SK-MEL-5 (cell line): ENCODE measurements around the gene TSPAN3. TPM values are rescaled to one million over a fixed set of nuclear protein-coding genes. Genes with fewer than 3 reads are reported as not detected.

Experiments used
- DNase-seq: peaks from one replicate; pipeline ENCODE4 v3.0.0-alpha.2; 2016; ENCODE audit warnings: low read depth, low spot score
- in situ Hi-C: cut with HindIII; loops from 2 replicates; pipeline ENCODE4 v1.10.0; 2016; ENCODE audit warnings: low sequenced_read_pairs, high pct_unique_total_duplicates, low pct_unique_long_range_greater_than_20kb
- total RNA-seq: library from RNA; depleted of rRNA; stranded (reverse); fragments of >200 nt; shearing (Covaris generic); gene quantifications from 2 replicates; pipeline ENCODE4 v1.2.3, GENCODE V29; 2014

TSPAN3 gene
- total RNA-seq, 1 experiment from 2014 or later, result 489 TPM

- in situ Hi-C loops, result no loop called here
Observed at GRCh38 chr15:77039217-77039533, 31.7 kb downstream of the TSPAN3 start.

DNA sequence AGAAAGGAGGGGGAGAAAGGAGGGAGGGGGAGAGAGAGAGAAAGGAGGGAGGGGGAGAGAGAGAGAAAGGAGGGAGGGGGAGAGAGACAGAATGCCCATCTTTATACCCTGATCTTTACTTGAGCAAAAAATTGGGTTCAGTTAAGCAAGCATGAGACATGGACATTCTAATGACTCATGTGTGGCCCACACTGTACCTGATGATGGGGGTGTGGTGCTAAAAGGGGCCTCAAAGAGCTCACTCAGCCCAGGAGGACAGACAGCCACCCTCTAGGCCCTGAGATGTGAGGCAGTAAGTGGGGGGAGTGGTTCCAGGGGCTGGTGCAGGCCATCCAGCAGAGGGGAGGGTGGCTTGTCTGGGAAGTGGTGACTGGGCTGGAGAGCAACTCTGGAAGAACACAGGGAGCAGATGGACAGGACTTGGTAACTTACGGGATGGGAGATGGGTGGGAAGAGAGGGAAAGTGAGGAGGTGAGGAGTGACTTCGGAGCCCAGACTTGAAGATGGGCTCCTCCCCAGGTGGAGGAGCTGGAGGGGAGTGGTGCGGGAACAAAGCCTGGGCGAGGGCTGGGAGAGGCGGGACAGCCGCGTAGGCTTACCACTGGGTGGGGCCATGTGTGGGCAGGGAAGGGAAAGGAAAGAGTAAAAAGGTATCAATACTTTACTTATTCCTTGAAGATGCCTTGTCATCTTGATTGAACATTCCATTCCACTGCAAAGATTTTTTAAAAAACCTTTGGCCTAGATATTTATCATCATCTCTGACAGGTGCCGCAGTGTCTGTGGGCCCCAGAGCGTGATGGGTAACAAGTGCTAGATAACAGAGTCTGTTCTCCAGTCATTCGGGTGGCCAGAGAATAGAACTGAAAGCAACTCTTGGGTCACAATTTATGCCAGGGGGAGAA is 32.3 kb downstream of the TSPAN3 start:
- in situ Hi-C loops, result no loop called here
- DNase-seq, result no peak

More at GRCh38 chr15:77039217-77039533, 31.7 kb downstream of the TSPAN3 start:
- no peak for DNase-seq

DNA sequence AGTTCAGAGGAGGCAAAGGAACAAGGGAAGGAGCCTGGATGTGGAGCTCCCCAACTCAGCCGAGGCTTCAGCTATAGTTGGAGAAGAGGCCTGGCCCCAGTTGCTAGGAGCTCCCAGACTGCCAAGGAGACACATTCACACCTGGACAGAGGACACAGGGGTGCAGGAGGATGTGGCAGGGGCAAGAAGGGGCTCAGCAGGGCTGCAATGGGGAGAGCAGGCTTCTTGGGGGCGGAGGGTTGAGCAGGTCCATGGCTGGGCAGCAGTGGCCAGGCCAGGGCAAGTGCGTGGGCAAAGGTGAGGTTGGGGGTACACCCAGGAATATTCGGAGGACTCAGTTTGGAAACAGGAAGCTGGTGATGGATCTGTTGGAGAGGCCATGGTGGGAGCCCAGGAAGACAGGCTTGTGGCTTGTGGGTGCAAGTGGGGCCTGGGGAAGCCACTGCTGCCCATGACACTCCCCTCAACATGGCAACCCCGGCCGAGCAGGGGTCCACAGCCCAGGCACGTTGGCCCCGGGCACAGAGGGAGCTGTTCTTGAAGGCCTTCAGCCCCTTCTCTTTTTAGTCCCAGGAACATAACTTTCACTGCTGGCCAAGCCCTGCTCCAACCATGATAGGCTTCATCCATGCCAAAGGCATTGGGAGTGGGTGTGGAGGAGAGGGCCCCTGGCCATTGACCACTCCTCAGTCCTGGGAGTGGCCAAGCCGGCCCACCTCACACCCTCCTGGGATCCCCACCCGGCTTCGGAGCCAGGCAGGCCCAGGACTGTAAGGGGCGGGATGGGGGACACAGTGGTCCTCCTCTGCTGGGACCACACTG is 33.3 kb downstream of the TSPAN3 start:
- in situ Hi-C loops, result no loop called here
- DNase-seq, result no peak

- in situ Hi-C loops, result no loop called here
- no peak for DNase-seq
Observed at GRCh38 chr15:77036537-77037387, 34.1 kb downstream of the TSPAN3 start.

DNA sequence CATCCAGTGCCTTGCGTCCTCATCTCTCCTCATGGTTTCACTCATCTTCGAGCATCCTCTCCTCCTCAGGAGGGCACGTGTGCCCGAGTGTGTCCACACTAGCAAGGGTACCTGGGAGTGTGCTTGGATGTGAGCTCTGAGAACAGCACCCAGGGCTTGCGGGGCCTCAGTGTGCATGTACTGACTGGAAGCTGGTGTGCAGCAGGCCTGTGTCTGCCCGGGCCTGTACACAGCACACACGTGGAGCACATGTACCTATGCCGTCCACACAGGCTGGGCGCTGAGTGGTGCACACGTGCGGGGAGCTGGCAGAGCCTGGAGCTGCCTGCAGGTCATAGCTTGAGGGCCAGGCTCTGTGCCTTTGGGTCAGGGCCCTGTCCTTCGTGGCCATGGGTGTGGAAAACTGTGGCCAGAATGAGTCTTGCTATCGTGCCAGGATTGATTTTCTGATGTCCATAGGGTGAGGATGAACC is 34.9 kb downstream of the TSPAN3 start:
- DNase-seq, result no peak
- in situ Hi-C loops, result no loop called here

- in situ Hi-C loops, result no loop called here
Observed at GRCh38 chr15:77035584-77035983, 35.3 kb downstream of the TSPAN3 start.

GRCh38 chr15:77034695-77035489 is 36.0 kb downstream of the TSPAN3 start:
- DNase-seq, result peak; percentile 37
- in situ Hi-C loops, result no loop called here

More at GRCh38 chr15:77035584-77035983, 35.3 kb downstream of the TSPAN3 start:
- DNase-seq, result no peak

DNA sequence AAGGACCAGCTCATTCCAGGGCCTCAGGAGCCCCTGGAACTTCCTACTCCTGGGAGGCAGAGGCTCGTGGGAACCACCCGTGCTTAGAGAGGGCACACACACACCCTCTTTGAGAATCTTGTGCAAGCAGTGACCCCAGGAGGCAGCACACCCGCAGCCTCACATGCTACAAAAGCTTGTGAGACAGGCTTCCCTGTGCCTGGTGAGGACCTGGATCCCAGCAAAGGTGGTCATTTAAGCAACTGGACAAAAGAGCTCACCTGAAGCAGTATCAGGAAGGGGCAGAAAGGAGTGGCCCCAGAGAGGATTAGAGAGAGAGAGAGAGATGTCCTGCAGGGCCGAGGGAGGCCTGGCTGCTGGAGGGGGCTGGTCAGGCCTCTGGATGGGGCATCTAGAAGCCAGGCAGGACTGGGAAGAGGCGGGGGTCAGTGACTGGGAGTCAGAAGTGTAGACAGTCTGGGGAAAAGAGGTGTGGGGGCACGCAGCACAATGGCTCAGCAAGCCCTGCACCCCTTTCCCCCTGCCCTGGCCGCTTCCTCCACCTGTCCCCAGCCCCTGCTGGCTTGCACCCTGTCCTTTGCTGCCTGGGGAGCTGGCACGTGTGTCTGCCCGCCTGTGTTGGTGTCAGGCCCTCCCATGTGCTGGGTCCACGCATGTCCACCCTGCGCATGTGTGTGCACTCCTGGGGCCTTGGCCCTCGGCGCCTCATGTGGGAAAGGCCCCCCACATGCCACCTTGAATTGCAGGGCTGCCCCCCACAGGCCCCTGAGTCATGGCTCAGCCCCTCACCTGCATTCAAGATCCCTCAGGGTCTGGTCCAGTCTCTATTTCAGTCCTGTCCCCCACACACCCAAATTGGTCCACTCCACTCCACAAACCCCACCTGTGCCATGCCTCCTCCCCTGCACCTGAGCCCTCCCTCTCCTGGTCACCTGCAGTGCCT is 36.9 kb downstream of the TSPAN3 start:
- in situ Hi-C loops, result no loop called here
- DNase-seq, result no peak

GRCh38 chr15:77033417-77033728 is 37.5 kb downstream of the TSPAN3 start:
- in situ Hi-C loops, result no loop called here
- no peak for DNase-seq

DNA sequence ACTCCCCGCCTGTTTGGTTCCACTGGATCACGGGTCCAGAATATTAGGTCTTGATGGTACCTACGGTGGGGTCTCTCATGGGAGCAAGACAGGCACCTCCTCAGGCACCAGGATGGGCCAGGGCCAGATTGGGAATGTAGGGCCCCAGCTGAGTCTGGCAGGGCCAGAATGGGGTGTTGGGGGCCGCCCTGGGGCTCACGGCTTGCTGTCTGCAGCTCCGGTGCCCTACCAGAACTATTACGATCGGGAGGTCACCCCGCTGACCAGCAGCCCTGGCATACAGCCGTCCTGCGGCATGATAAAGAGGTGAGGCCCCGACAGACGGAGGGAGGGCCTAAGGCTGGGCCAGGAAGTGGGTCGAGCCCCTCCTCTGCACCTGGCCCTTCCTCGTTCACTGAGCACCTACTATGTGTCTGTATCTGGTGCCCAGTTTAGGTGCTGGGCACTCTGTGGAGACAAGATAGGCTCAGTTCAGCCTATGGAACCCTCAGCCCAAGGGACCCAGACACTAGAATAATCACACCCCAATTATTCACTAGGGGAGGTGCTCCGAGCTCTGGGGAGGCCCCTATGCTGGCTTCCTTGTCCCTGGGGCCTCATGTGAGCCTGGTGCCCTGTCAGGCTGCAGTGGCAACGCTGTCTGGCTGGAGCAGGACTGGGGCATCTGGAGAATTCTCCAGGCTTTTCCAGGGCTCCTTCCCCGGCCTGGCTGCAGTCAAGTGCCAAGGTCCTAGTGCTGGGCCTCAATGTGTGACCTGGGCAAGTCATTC is 38.1 kb downstream of the TSPAN3 start:
- in situ Hi-C loops, result no loop called here
- DNase-seq, result no peak

DNA sequence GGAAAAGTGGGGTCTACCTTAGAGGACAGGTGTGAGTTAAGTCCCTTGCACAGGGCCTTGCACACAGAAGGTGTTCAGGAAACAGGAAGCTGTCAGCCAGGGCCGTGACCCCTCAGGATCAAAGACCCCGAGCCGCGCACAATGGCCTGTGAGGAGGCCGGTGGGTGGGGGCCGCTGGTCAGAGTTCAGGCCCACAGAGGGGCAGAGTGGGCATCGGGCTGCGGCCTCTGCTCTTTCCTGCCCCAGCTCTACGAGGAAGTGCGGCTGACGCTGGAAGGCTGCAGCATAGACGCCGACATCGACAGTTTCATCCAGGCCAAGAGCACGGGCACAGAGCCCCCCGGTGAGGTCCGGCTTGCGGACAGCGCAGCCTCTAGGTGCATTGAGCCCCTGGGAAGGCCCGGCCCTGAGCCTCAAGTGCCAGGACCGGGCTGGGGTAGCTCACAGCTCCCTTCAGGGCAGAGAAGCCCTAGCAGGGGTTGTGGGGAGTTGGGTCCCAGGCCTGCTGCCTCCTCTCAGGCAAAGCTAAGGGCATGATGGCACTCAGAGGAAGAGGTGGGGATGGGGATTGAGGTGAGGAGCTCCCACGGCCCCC is 38.8 kb downstream of the TSPAN3 start:
- in situ Hi-C loops, result no loop called here
- DNase-seq, result no peak

- no peak for DNase-seq
Observed at GRCh38 chr15:77031376-77032050, 39.4 kb downstream of the TSPAN3 start.

GRCh38 chr15:77030928-77031375 is 40.0 kb downstream of the TSPAN3 start:
- in situ Hi-C loops, result no loop called here
- no peak for DNase-seq

More at GRCh38 chr15:77031376-77032050, 39.4 kb downstream of the TSPAN3 start:
- in situ Hi-C loops, result no loop called here

DNA sequence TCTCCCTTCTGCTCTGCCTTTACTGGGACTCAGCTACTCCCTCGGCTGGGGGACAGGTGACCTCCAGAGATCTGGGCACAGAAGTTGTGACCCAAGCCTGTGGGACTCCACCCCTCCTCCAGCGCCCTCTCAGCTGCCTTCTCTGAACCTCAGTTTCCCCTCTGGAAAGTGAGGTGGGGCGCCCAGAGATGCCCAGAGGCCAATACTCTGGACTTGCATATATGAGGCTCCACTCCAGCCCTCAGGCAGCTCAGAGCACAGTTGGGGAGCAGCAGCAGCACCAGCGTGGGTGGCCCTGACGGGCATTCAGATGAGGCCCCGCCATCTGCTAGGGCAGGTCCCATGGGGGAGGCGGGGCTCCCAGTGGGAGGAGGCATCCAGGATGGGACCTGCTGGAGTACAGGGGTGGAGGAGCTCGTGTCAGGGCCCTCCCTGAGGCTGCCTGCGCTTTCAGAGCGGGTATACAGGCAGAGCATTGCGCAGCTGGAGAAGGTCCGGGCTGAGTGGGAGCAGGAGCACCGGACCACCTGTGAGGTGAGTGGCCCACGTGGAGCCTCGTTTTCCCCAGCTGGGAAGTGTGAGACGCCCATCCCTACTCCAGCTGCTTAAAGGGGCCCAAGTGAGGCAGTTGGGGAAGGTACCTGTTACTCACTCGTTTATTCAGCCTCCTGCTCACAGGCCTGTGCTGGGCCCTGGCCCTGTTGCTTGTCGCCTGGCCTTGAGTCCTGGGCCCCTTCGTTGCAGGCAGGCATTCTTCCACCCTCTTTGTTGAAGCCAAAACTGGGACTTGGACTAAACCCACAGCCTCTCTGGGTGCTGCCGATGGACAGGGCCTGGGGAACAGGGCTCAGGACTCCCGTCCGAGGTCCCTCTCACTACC is 40.6 kb downstream of the TSPAN3 start:
- in situ Hi-C loops, result no loop called here
- no peak for DNase-seq
